ENCODE measurements around the gene TMOD2.

TMOD2 gene

DNA sequence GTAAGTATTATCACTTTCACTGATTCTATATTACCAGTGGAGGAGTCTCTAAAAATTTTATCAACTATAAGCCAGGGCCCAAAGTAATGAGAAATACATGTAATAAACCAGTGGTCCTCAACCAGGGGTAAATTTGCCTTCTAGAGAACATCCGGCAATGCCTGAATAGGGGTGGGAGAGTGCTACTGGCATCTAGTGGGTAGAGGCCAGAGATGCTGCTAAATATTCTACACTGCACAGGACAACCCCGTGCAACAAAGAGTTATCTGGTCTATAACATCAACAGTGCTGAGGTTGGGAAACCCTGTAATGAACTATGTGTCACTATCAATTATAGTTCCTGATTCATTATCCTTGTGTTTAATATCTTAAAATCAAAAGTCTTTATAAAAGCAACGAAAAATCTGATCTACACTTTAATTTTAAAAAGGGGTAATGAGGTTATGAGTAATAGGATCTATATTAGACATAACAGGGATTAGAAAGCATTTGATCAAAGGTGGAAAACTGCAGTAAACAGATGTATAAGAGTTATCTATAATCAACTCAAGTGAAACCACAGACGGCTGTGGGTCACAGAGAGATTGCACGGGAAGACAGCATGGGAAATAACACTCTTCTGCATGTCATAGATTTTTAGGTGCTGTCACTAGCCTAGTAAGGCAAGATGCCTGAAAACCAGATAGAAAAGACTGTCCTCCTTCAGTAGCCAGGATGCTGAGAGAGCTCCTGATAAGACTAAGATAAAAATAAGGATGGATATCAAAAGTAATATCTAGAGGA is 16.0 kb upstream of the TMOD2 start:
- in situ Hi-C loops (cut with MboI; ENCODE audit: low sequenced_read_pairs) = no loop called here

DNA sequence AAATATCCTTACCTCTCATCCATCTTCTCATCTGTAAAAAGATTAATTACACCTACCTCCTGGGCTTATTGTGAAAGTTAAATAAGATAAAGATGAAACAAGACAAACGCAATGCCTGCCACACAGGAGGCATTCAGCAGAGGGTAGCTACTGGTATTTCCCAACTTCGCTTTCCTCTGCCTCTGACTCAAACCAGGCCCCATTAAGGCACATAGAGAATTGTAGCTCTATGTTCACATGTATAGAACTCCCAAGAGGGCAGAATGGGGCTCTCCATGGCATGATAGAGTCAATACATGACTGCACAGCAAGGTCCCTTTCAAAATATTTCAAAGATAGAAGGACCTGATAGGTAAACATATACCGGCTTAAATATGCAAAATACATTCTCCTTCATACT is 15.3 kb upstream of the TMOD2 start:
- in situ Hi-C loops (cut with MboI; ENCODE audit: low sequenced_read_pairs) = no loop called here

DNA sequence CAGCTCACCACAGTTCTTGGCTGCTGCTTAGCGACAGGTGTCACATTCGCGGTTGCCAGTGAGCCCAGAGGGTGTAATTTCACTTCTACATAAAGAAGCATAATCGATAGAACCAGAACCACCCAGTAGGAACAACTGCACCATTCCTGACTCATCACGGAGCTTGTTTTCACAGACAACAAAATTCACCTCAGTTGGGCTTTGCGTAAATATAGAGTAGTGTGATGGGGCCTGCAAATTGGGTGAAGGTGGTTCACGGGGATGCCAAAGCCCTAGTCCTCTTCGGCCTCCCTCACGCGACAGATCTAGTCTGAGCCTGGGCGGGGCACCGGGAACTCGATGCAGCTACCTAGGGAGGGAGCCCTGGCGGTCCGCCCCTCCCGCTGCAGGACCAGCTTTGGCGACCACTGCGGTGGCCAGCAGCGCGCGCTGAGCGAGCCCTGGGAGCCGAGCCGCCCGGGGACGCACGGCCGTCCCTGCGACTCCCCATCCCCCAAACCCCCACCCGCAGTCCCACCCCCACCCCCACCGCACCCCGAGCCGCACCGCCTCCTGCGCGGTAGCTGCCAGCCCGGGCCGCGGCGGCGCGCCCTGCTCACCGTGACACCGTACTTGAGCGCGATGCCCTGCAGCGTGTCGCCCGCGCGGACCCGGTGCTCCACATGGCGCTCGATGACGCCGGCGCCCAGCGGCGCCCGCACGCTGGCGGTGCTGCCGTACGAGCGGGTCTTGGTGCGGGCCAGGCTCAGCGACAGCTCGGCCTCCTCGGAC is 14.5 kb upstream of the TMOD2 start:
- in situ Hi-C loops (cut with MboI; ENCODE audit: low sequenced_read_pairs) = no loop called here

DNA sequence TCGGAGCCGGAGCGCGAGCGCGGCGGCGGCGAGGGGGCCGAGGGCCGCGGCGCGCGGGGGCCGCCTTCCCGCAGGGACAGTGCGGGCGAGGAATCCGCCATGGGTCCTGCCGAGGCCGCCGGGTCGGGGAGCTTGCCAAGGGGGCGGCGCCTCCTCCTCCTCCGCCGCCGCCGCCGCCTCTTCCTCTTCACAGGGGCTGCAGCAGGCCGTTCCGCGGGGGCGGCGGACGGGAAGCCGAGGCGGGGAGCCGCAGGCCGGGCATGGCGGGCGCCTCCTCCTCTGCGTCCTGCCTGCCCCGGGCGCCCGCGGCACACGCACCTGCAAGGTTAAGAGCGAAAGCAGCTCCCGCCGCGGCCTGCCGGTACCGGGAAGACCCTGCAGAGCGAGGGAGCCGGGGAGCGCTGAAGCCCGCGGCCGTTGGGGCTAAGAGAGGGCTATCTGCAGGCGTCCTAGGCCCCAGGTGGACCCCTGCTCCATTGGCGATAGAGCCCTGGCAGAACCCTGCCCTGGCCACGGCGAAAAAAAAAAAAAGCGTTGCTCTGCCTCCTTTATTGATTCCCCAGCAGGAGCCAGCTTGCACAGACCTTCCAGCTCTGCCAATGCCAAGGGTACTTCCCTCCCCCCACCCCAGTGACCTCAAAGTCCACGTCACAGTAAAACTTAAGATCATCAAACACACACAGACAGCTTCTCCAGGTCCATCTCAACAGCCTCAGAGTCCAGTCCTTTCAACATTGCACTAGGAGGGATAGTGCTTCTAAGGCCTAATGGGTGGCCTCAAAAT is 13.7 kb upstream of the TMOD2 start, which contains the start of gene LYSMD2:
Gene LYSMD2 (minus strand): TSS at position 134 of the 784 bp plus-strand sequence. CDS start 33 bp downstream, at position 101.
- in situ Hi-C loops (cut with MboI; ENCODE audit: low sequenced_read_pairs) = no loop called here

DNA sequence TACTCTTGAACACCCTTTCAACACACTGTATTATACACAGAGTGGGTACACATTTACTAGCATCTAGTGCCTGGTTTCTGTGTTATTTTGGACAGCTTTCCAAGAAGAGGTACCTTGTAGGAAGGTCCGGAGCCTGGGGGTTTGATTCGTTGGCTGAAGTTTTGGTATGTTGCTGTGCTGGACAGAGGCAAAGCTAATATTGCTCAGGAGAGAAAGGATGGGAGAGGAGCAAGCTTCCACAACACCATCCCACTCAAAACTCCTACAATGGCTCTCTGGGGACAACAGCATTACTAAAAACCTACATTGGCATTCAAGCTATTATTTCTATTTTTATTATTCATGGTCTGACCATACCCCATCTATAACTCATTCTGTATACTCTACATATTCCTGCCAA is 12.8 kb upstream of the TMOD2 start:
- in situ Hi-C loops (cut with MboI; ENCODE audit: low sequenced_read_pairs) = no loop called here

DNA sequence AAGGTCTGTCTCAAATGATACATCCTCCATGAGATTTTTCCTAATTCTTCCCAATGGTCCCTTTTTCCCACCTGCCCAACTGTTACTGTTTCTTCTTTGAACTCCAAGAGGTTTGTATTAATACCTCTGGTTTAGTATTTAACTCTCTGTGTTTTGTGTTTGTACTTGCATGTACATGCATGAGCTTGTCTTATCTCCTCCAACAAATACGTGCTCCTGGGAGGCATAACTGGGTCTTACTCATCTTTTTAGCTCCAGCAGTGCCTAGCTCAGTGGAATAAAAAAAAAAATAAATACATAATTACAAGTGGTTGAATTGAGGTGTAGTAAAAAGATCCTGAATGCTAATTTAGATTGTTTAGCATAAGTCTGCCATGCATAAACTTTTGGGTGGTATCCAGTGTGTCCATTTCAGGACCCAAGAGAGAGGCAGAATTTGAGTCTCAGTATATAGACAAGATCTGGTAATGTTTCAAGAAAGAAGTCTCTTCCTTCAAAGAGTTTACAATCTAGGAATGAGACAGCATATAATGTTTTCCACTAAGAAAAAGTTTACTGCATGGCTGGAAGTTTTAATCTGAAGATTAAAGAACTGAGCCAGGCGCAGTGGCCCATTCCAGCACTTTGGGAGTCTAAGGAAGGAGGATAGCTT is 12.2 kb upstream of the TMOD2 start:
- in situ Hi-C loops (cut with MboI; ENCODE audit: low sequenced_read_pairs) = no loop called here

DNA sequence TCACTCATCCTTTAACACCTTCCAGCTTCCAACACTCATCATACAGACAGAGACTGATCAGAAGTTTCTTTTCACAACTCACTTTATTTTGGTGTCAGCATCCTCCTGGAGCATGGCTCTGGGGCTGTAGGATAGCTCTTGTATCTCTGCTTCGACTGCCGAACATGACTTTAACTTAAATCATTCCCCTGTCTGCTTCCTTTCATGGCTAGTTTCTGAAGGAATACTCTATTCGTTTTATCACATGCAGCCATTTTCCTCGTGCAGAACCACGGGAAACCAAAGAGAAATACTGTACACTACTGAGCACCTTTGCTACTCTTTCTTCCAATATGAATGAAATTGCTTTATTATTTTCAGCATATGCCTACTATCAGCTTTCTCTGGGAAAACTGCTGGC is 2.1 kb upstream of the TMOD2 start:
- in situ Hi-C loops (cut with MboI; ENCODE audit: low sequenced_read_pairs) = no loop called here

DNA sequence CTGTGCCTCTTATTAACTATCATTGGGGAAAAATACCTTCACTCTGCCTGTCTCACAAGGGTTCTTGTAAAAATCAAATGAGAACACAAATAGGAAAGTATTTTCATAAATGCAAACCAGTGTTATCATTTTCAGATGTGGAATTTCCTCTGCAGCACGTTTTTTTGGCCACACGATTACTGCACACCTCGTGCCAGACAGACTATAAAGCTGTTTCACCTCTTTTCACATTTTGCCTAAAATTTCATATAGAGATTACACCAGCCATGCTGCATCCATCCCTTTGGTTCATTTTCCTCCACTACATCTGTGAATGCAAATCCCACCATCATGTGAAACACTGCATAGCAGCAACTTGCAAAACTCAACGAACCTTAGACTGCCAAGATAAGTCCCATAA is 1.2 kb upstream of the TMOD2 start:
- in situ Hi-C loops (cut with MboI; ENCODE audit: low sequenced_read_pairs) = no loop called here

DNA sequence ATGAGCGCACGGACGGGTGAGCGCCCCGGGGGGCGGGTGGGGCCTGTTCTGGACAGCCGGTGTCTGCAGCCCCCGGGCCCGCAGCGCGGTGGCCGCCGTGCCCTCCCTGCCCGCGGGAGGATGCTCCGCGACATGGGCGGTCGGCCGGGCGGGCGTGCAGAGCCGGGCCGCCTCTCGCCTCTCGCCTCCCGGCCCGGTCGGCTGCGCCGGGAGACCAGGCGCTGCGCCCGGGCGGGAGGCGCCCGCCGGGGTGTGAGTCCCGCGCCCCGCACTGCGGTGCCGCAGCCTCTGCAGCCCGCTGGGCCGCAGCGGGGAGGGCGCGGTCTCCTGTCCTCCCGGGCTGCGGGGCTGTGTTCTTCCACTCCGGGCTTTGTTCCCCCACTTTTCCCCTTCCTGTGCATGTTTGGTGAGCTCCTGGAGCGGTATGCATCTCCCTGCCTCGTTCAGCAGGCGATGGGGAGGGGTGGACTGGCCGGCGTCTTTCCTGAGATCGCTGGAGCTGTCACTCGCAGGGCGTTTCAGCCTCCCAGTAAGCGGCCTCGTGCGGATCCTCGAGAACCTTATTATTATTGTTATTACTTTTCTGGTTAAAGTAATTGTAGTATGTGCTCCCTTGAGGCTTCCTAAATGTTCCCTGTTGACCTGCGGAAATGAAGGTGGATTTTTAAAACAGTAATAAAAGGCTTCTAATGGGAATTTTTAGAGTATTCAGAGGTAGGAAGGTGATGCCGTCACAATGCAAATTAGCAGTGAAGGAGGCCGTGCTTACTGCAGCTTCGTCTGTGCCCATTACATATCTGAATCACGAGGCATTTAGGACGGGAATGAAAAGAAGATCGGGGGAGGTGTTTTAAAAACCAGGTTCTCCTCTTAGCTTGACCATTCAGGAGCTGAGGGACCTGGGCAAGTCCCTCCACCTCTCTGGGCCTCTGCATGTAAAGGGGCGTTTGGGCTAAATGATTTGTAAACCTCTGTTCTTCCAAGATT is 593 bp downstream of the TMOD2 start:
- in situ Hi-C loops (cut with MboI; ENCODE audit: low sequenced_read_pairs) = no loop called here

DNA sequence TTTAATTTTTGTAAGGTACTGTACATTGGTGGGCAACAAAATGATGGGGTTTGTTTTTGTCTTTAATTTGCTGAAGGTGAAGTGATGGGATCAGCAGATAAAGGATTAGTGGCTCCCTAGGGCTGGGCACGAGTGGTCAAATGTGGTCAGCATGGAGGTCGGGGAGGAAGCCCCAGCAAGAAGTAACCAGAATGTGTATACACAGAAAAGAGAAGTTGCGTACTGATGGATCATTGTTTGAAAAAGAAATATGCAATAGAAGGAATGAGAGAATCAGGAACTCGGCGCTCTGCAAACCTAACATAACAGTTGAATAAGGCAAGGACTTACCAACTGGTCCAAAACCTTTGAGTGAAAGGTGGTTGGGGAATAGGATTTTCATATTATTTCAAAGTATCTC is 1.5 kb downstream of the TMOD2 start:
- in situ Hi-C loops (cut with MboI; ENCODE audit: low sequenced_read_pairs) = no loop called here

DNA sequence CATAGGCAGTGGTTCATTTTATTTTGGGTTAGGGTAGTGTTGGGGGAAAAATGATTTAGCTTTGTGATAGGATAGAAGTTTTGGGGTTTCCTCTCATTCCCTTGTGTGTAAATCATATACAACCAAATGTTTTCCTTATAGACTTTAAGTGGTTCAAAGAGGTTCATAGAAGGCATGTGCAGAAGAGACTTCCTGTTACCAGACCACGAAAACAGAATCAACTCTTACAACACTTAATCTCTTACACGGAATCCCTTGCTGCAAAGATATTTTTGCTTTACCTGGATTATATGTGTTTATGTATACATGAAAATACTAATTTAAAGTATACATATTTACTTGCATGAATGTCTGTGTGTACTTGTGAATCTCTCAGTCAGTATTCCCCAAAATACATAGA is 2.9 kb downstream of the TMOD2 start:
- in situ Hi-C loops (cut with MboI; ENCODE audit: low sequenced_read_pairs) = no loop called here

DNA sequence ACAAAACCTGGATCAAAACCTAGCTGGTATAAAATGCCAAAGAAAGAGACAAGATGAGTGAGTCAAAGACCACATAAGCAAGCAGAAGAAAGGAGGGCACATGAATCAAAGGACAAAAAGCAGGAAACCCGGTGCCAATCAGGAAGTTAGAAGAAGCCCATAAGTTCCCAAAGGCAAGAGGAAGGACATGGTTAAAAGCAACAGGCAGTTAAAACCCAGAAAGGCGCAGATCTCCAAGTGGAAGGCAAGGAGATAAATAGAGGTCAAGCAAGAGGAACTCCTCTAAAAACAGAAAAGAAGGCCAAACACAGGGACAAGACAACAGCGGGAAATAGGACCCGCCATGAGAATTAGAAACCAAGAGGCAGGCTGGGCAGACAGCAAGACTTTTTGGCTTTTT is 4.4 kb downstream of the TMOD2 start:
- in situ Hi-C loops (cut with MboI; ENCODE audit: low sequenced_read_pairs) = no loop called here

DNA sequence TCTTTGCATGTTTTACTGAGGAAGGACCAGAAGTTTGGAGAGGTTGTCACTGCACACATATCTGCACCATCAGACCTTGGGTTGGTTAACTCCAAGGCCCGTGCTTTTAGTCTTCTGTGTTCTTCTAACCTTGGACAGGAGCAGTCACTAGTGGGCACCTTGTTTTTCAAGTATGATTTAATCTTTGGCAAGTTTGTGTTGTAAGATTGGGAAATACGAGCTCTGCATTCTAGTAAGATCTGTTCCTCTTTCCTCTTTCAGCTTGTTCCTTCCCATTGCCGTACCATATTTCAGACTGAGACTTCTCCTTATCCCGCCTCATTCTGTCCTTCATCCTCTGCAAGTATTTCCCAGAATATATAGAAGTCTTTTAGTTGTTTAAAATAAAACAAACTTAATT is 5.1 kb downstream of the TMOD2 start:
- in situ Hi-C loops (cut with MboI; ENCODE audit: low sequenced_read_pairs) = no loop called here

DNA sequence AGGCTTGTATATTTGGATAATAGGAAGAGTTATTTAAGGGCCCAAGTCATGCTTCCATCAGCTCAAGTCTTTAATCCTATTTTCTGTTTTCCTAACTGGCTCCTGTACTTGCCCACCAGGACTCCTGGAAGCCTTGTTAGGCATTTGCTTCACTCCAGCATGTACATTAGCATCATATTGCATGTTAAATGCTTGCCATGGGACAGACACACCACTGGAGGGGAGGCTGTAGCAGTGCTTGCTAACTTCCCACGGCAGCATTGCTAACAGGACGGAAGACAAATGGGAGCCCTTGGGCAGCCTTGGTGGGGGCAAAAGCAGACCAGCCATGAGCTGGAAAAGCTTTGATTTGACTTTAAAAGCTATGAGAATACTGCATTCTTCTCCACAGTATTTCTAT is 6.1 kb downstream of the TMOD2 start:
- in situ Hi-C loops (cut with MboI; ENCODE audit: low sequenced_read_pairs) = no loop called here

DNA sequence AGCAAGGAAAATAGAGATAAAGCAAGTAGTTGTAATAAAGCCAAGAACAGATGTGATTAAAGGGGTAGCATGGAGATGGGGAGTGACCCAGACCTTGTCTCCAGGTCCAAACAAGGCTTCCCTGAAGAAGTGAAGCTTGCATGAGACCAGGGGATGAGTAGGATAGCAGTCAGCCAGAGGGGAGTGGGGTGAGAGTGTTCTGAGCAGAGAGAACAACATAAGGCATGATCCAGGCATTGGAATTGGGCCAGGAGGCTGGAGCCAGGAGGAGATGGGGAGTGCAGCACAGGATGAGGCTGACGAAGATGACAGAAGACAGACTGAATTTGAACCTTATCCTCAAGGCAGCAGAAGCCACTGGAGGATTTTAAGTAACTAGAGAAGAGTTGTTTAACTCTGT is 7.2 kb downstream of the TMOD2 start:
- in situ Hi-C loops (cut with MboI; ENCODE audit: low sequenced_read_pairs) = no loop called here

DNA sequence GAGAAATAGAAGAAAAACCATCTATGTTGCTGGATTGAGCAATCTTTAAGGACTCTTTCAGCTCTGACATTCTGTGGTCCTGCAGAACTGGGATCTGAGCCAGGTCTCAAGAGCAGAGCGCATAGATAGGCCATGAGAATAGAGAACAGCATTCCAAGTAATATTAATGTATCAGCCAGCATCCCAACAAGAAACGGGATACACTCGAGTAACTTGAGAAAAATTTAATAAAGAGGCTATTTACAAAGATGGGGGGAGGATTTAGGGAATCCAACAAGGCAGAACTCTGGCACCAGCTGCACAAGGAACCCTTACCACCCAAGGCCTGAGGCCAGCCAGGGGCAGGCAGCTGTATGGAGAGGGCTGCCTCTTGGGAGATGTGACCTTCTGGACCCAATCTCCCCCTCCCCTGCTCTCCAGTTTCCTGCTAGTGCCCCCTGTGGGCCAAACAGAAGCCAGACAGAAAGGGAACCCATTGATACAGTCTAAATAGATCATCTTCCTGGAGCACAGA is 8.2 kb downstream of the TMOD2 start:
- in situ Hi-C loops (cut with MboI; ENCODE audit: low sequenced_read_pairs) = no loop called here

DNA sequence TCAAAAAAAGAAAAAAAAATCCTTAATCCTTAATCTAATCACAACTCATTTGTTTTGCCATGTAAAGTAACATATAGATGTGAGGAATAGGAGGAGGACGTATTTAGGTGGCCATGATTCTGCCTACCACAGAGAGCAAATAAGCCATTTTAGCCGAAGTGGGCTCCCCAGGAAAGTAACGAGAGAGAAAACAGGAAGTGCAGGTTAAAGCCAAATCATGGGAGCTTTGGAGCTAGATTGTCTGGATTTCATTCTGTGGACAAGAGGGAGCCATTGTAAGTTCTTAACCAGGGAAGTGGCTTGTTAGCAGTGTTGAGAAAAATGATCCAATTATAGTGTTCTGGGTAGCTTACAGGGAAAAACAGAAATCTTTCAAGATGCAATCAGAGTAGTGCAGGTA is 9.4 kb downstream of the TMOD2 start:
- in situ Hi-C loops (cut with MboI; ENCODE audit: low sequenced_read_pairs) = no loop called here

DNA sequence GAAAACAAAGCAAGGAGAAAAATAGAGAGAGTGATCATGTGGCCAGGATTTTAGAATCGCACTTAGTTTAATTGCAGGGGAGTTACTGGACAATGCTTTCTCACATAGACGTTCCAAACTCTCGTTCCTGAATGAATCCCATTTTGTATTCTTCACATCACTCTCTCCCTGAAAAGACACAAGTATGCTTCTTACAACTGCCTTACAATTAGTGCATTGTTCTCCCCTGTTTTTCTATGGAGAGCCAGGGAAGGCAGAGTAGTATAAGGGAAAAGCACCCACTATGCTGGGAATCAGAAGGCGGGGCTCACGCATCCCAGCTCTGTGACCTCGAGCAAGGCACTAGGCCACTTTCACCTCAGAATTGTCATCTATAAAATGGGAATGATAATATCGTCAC is 14.4 kb downstream of the TMOD2 start:
- in situ Hi-C loops (cut with MboI; ENCODE audit: low sequenced_read_pairs) = no loop called here

DNA sequence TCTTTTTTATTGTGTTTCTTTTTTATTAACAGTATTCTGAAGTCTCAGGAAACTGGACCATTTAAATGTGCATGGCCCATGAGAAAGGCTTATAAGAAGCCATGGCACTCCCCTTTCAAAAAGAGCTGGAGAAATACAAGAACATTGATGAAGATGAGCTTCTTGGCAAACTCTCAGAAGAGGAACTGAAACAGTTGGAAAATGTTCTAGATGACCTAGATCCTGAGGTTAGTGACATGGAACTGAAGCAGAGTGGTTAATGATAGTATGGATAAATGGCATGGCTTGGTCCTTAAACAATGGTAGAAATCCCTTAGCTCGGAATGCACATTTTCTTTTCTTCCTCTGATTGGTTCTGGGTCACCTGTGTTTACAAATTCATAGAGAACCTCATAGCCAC is 14.9 kb downstream of the TMOD2 start:
- in situ Hi-C loops (cut with MboI; ENCODE audit: low sequenced_read_pairs) = no loop called here

DNA sequence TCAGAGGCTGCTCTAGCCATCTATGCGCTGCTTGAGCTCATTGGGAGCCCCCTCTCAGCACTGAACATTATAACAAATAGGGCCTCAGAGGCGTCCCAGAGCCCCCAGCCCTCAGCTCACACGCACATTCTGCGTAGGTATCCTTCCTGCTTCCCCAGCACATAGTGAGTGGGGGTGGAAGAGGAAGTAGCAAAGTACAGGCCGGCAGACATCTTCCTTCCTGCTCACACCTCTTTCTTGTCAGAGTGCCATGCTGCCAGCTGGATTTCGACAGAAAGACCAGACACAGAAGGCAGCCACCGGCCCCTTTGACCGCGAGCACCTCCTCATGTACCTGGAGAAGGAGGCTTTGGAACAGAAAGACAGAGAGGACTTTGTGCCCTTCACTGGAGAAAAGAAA is 16.6 kb downstream of the TMOD2 start:
- in situ Hi-C loops (cut with MboI; ENCODE audit: low sequenced_read_pairs) = no loop called here
